Occipital lobe (tissue), 2 donors: ENCODE measurements around the gene SETBP1. TPM values are rescaled to one million over a fixed set of nuclear protein-coding genes. Genes with fewer than 3 reads are reported as not detected.

ENCODE experiments used
- DNase-seq: peaks from one replicate; lab custom pipeline; 2025; lab: John Stamatoyannopoulos, UW
- total RNA-seq: library from RNA; depleted of rRNA; stranded (reverse); fragments of >200 nt; gene quantifications from one replicate; pipeline ENCODE4 v1.2.3, GENCODE V29; 2014

Gene SETBP1
- total RNA-seq, 1 donor from 2014 or later = 52.3 TPM

GRCh38 chr18:44870631-44871502, 190.2 kb downstream of the SETBP1 start:
- DNase-seq = no peak

DNA sequence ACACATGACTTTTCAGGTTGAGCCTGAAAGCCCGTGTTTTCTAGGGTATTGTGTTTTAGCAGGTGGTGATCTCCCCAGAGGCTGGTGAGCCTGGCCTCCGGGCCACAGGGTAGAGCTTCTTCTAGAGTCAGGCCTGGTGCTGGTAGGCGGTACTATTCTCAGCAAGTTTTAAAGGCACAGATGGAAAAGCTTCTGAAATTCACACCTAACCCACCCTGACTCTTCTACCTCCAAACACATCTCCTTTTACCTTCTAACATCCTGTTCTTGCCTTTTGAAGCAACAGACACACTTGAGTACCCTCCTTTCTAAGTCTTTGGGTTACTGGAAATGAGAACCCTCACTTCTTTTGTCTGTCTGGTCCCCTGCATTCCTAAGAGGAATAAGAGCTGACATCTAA, 191.1 kb downstream of the SETBP1 start:
- no peak for DNase-seq

GRCh38 chr18:44876024-44876423, 195.3 kb downstream of the SETBP1 start:
- DNase-seq = no peak

GRCh38 chr18:44876755-44877154, 196.1 kb downstream of the SETBP1 start:
- no peak for DNase-seq

DNA sequence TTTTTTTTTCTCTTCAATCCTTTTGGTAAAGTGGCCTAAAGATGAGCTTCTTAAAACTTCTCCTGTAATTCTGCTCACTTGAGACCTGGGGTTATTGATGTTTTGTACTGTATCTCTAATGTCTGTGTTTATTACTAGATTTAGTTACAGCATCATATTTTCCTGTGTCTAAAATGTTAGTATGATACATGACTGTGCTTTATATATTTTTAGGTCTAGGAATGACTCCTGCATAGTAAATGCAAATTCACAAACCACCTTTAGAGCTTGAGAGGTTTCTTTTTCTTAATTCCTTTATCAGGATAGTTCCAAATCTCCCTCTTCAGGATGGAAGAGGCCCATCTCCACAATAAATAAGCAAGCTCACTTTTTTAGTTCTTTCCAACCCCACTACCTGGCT, 197.6 kb downstream of the SETBP1 start:
- DNase-seq = no peak

- DNase-seq = no peak
Measured at GRCh38 chr18:44880170-44880569, 199.5 kb downstream of the SETBP1 start.

- no peak for DNase-seq
Measured at GRCh38 chr18:44881461-44882162, 200.9 kb downstream of the SETBP1 start.

GRCh38 chr18:44882163-44882868, 201.6 kb downstream of the SETBP1 start:
- no peak for DNase-seq

DNA sequence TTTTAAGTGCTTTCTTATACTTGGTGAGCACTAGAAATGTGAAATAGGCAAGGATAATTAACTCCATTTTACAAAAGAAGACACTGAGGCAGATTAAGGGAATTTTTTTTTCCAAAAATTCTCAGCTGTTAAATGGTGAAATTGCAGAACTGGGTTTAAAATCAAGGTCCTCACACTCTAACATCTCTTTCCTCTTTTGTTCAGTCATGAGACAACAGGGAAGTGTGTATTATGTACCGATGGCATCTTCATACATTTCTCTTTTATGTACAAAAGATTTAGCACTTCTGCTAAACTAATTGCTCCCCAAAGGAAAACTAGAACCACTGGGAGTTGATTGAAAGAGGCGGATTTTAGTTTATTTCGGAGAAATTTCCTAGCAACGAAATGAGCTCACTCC, 203.0 kb downstream of the SETBP1 start:
- DNase-seq = no peak

DNA sequence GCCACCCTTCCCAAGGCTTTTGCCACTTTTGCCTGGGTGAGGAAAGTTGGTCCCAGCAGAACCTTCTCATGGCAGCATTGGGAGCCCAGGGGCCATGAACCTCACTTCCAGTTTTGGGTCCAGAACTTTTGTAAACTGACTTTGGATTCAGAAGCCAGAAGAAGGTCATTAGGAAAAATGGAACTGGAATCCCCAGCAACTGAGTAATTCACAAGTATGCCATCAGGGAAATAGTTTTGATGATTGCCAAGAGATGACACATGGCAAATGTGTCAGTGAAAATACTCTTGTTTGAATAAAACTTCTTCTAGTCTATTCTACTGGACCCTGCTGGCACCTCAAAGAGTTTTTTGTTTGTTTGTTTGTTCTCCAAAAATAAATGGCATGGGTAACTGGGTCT, 203.7 kb downstream of the SETBP1 start:
- no peak for DNase-seq

- no peak for DNase-seq
Measured at GRCh38 chr18:44885507-44885906, 204.8 kb downstream of the SETBP1 start.

- no peak for DNase-seq
Measured at GRCh38 chr18:44887227-44887631, 206.5 kb downstream of the SETBP1 start.

DNA sequence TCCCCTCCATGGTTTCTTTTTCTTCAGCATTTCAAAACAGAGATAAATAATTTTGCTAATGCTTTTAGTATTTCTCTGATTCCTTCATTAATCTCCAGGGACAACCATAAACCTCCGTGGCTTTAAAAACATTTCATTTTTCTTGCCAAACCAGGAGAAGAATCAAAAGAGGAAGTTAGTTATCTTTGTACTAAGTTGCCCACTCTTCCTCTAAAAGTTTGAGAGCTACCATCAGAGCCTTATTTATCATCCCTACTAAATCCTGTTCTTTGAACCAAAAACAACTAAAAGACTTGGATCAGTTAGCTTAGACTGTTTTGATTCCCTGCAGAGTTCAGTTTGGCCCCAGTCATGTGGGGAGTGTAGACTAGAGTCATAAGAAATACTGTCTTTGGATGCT, 208.4 kb downstream of the SETBP1 start:
- DNase-seq = no peak

DNA sequence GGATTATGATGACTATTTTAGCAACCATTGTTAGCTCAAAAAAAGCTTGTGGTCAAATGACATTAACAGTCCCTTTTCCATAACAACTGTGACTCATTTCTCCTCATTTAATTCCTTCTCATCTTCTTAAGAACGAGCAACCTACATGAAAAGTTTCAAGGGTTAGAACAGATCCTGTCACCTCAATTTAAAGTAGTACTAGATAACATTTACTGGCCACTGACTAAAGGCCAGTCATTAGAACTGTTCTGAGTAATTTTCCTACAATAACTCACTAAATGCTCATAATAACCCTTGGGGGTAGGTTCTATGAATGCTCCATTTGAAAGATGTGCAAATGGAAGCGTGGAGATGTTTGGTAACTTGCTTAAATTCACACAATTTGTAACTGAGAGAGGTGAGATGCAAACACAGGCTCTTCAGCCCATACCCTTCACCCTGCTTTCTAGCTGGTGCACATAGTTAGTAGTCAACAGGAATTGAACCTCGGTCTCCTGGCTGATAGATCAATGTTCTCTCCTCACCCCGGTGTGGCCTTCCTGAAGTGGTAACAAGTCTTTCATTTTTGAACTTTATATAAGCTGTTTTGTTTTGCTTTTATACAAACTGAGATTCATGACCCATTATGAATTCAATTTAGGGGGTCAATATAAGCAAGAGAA, 212.5 kb downstream of the SETBP1 start:
- DNase-seq = no peak

- DNase-seq = no peak
Measured at GRCh38 chr18:44893966-44894365, 213.3 kb downstream of the SETBP1 start.

- no peak for DNase-seq
Measured at GRCh38 chr18:44895176-44895798, 214.6 kb downstream of the SETBP1 start.

DNA sequence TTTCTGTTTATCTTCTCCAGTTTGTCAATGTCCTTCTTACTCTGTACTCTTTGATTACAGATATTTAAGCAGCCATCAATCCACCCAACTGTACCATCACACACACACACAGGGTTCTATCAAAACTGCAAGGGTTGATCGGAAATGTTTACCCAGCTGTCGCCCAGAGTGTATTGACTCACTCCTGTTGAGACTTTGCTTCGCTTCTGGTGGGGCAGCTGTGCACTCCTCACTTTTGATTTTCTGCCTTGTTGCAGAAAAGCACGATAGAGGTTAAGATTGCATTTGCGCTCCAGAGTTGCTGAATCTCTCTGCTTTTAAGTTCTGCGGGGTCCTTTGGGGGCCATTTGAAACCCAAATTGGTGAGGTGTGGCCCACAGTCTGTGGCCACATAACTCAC, 216.2 kb downstream of the SETBP1 start:
- DNase-seq = no peak

DNA sequence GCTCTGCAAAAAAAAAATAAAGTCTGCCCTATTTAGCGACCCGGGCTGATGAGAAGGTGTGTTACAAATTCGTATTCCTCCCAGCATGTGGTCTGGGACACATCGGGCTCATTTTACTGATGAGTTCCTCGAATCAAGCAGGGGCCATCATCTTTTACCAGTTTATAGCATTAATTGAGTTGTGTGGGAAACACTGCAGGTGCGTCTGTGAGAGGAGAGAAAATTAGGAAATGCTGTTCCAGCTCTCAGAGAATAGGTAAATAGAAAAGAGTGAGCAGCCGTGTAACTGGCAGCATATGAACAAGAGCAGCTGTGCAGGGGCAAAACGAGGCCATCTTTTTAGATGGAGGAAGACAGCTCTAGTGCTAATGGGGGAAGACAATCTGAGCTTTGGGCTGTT, 216.7 kb downstream of the SETBP1 start:
- no peak for DNase-seq

DNA sequence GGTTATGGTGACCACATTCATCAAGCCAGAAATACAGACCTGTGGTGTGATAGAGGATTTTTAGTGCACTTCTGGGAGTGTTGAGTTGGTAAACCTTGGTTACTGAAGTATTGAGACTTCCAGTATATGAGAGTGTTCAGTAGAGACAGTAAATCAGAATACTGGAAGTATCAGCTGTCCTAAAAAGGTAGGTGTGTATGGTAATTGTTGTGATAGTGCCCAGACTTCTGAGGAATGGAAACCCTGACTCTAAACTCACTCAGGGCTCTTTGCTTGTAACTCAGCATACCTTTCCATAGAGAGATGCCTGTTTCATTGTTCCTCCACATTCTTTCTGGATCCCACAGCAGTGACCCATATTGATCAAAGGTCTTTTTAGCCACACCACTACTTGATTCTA, 217.1 kb downstream of the SETBP1 start:
- DNase-seq = no peak

- no peak for DNase-seq
Measured at GRCh38 chr18:44898498-44898897, 217.8 kb downstream of the SETBP1 start.

GRCh38 chr18:44899832-44900231, 219.1 kb downstream of the SETBP1 start:
- DNase-seq = no peak
